HG02759 (cell line): ENCODE data around the gene SYNE3.

Experiments
- ATAC-seq: cut with Tn5 transposase; IDR thresholded peaks from one replicate; pipeline ENCODE4 v1.9.1; 2021; ENCODE audit warnings: mild to moderate bottlenecking, moderate library complexity; ENCODE audit not compliant: unreplicated experiment

Gene SYNE3

DNA sequence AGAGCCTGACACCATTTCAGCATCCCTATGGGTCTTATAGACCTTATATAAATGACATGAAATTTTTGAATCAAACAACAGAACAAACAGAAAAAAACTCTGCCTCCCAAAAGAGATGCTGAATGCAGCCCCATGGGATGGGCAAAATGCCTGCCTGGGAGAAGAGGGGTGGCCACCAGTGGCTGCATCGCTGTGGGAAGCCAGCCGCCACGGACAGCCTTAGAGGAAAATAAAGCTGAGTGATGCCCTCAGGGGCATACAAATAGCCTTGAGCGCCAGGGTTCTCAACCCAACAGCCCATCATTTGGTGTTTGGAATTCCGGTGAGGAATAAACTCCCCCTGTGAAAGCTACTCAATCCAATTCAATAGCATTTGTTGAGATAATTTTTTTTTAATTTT, 22.9 kb downstream of the SYNE3 start:
- no peak for ATAC-seq

DNA sequence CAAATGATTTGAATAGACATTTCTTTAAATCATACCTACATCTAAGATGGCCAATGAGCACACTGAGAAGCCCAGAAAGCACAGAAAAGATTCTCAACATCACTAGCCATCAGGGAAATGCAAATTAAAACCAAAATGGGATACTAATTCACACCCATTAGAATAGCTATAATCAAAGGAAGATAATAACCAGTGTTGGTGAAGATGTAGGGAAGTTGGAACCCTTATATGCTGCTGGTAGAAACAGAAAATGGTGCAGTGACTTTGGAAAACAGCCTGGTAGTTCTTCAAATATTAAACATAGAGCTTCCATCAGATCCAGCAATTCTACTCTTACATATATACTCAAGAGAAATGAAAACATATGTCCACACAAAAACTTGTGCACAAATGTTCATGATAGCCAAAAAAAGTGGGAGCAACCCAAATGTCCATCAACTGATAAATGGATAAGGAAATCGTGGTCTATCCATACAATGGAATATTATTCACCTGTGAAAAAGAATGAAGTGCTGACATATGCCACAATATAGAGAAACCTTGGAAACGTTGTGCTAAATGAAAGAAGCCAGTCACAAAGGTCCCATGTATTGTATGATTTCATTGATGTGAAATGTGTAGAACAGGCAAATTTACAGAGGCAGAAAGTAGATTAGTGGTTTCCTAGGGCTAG, 24.4 kb downstream of the SYNE3 start:
- ATAC-seq, result no peak

DNA sequence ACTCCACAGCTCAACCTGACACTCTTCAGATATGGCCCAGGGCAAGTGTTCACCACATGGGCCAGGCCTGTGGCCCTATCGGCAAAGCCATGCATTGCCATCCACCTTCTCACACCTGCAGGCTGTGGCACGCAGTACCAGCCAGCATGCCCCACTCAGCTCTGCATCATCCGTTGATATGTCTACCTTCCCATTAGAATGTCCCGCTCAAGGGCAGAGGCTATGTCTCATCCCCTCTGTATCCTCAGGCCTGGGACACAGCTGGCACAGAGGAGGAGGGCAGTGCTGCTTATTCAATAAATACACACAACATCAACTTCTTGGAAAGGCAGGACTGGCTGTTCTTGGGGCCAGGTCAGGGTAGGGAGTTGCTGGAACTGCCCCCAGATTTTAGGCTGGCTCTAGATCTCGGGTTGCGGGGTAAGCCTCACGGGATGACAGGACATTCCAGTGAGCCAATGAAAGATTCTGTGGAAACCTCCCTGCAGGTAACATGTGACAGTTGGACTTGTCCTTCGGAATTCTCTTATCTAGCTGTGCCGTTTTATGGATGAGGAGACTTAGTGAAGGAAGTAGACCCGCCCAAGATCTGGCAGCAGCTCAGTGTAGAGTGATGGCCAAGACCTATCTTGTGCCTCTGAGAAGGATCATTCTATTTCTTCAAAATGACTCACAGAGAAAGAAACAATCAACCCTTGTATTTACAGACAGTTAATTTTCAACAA, 25.6 kb downstream of the SYNE3 start:
- no peak for ATAC-seq

DNA sequence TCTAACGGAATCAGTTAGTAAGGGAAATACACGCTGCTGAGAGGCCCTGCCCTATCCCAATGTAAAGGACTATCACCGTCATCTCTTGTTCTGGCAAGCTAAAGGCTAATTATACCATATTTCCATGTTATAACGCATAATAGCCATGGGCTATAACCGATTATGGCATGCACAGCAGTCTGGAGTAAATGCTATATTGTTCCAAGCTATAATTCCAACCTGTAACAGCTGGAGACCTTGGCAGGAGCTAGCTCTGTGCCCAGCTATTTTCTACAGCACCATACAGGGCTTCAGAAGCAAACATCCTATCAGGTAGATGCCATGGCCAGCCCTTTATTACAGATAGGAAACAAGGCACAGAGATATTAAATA, 26.3 kb downstream of the SYNE3 start:
- no peak for ATAC-seq

DNA sequence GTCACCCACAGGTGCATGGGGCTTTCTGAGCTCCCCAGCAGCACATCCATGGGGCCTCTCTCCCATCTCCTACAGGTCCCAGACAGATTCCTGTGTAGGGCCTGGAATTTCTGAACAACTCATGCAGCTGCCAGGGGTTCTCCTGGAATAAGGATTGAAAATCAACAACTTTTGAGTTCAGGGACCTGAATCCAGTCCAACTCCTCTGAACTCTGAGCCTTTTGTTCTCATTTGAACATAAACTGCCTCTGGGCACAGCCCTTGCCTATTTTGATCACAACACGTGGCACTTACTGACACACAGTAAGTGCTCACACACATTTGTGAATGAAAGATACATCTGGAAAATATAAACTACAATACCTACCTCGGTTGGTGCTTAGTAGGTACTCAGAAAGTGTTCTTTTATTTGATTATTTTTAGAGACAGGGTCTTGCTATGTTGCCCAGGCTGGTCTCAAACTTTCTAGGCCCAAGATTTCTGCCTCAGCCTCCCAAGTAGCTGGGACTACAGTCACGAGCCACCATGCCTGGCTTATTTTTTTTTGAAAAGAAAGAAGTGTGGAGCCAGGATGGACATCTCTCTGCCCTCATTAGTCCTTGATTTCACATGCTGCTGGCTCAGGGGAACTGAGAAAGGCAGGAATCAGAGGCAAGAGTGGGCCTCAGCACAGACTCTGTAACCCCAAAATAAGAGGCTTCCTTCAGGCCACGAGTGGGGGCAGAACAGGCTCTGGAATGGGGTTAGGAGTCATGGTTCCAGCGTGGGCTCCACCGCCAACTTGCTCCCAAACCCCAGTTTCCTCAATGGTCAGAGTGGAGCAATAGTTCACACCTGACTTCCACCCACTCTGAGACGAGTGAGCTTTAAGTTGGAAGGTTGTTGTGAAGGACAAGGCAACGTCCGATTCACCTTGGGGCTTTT, 27.0 kb downstream of the SYNE3 start:
- ATAC-seq, result no peak

DNA sequence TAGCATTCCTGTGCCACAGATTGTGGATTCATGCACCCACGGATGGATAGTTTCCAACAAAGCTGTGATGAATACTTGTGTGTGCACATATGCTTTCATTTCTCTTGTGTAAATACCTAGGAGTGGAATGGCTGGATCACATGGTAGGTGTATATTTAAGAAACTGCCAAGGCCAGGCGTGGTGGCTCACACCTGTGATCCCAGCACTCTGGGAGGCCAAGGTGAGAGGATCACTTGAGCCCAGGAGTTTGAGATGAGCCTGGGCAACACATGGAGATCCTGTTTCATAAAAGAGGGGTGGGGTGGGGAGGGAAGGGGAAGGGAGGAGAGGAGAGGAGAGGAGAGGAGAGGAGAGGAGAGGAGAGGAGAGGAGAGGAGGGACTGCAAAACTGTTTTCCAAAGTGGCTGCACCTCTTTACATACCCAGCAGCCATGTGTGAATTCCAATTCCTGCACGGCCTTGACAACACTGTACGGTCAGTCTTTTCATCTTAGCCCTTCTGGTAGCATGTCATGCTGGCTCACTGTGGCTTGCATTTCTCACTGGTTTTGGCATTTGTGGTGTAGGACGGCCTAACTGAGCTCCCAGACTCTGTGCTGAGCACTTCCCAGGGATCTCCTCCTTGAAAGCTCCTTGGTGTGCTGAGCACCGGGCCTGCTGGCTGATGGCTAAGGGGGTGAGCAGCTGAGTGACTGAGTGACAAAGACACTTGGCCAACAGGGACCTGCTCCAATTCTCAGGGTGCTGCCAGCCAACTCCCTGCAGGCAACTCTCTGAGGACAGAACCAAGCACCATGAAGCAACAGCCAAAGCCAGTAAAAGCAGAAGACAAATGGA, 27.9 kb downstream of the SYNE3 start:
- ATAC-seq, result no peak

DNA sequence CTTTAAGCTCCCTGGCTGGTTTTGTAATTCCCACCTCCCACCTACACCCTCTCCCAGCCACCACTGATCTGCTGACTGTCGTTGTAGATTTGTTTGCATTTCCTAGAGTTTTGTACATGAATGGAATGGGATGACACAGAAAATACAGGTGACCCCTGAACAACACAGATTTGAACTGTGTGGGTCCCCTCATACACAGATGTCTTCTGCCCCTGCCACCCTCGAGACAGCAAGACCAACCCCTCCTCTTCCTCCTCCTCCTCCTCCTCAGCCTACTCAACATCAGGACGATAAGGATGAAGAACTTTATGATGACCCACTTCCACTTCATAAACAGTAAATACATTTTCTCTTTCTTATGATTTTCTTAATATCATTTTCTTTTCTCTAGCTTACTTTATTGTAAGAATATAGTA, 28.8 kb downstream of the SYNE3 start:
- no peak for ATAC-seq

DNA sequence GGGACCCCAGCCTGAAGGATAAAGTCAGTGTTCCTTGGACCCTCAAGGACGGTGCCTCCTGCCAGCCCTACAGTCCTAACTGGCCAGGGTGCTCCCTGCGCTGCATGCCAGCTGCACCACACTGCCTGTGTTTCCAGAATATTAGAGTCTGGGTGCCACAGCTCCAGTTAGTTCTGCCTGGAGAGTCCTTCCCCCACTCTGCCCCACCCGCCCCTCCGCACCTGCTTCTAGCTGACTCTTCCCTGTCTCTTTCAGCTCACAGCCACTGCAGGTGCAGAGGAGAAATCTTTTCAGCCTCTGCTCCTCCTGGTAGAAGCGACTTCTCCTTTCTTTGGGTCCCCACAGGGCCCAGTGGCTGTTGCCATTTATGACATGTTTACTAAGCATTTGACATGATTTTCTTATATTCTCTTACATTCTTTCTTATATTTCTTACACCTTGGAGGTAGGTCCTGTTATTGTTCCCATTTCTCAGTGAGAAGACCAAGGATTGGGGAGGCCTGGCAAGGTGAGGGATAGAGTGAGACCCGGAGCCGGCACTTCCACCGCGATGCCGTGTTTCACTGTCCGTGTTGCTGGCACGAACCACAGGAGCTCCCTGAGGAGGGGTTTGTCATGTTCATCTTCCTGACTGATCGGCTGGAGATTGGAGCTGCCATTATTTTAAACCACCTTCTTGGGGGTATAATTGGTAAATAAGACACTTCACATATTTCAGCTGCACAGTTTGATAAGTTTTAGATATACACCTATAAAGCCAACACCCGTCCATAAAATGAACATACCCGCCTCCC, 29.4 kb downstream of the SYNE3 start:
- no peak for ATAC-seq

DNA sequence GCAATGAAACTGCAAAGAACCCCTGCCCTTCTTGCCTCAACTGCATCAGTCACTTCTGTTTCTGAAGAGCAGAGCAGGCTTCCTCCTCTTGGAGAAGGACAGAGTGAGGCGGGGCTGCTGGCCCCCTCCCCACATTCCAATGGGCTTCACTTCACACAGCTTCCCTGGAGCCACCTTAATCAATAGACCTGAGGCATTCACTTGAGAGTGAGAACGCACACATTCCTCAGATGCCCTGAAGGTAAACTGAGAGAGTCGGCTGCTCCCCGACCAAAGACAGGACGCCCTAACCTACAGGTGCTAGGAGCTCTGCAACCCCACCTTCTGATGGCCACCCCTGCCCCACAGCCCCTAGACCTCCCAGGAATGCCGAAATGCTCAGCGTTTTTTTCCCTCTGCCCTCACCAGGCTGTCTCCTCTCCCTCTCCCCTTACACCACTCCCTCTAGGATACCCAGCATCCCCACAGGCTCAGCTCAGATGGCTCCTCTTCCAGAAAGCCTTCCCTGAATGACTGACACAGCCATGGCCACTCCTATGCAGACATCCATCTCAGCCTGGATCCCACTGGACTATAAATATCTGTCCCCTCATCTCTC, 31.1 kb downstream of the SYNE3 start:
- no peak for ATAC-seq

DNA sequence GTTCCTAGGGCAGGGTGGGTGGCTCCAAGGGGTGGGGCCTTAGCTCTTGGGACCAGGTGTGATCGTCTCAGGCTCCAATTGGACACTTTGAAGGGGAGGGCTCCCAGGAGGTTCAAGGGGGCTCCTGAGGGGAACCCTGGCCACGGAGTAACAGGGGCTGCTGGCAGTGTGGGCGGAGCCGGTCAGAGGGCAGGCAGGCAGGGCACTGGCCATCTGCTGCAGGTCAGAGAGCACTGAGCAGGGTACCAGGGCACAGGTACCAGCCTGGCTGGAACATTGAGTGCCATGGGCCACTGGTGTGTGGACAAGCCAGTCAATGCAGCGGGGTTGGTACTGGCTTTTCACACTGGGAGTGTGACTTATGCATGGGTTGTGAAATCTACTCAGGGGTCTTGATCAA, 32.2 kb downstream of the SYNE3 start:
- ATAC-seq, result no peak

DNA sequence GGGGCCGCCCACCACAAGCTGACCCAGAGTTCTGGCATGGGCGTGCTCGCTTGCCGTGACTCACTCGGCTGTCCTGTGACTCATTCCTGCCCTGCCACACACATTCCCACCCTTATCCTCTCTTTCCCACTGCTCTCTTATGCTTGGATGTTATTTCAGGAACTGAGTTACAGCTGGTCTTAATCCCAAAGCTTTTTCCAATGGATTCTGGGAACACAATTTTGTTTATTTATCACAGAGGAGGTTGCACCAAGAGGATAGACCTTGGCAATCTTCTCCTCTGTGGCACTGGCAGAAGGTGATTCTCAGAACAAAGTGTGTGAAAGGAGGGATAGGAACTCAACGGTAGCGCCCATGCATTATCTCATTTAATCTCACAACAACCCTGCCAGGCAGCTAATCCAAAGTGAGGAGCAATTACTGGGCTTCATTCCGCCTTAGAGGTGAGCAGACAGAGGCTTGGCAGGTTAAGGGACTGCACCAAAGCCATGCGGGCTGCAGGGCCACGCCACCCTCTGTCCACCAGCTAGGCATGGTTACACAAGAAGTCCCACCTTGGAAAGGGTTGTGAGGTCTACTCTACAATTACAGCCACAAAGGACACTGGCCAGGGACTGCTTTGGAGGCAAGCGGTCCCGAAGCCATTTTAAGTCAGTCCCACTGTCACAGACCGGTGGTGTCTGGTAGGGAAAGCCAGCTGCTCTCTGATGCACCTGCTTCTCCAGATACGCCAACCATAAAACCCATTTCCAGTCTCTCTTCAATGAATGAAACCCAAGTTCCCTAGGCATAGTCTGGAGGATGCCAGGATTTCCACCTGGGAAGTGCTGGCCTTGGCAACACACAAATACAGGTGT, 32.9 kb downstream of the SYNE3 start:
- no peak for ATAC-seq

DNA sequence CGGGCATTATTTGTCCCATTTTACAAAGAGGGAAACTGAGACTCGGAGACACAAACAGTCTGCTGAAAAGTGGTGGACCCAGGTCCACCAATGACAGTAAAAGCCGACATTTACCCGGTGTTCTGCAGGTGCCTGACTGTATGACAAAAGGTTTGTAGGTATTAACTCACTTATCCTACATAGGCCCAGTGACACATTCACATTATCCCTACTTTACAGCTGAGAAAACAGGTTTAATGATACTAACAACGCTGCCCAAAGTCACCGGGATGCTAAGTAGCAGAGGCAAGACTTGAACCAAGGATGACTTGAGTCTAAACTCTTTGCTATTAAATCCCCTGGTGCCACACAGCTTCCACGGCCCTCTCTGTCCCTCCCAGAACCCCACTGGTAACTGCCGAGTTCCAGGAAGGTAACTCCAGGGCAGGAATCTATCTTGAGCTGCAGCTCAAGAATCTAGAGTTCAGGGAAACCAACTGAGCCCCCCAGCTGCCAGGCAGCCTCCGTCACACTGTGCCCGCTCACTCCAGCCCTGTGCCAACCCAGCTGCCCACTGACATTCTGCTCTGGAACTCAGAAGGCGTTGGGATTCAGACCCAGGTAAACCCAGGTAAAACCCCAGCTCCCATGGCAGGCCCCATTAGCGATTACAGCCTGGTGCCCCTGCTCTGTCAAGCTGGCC, 33.7 kb downstream of the SYNE3 start:
- ATAC-seq, result no peak

DNA sequence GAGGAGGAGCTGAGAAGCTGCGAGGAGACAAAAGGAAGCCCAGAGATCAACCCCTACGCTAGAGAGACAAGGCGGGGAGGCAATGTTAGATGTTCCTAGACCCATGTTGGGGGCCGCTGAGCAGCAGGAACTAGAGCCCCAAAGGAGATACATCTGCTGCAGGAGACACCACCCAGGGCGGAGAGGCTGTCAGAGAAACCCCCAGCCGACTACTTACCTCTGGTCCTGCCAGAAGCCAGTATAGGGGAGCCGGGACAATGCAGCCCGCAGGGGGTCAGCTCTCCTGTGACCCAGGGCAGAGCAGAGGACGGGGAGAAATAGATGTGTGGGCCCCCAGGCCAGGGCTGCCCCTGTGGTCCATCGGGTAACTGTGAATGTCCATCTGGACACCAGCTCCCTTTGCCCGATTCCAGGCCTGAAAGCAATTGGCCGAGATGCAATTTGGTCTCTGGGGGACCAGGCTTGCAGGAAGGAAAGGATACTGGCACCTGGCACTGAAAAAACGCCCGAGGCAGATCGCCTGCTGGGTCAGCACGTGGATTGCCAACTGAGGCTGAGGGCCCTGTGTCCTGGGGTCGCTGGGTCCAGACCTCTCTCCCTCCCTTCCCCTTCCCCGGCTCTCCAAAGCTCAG, 34.9 kb downstream of the SYNE3 start:
- no peak for ATAC-seq

DNA sequence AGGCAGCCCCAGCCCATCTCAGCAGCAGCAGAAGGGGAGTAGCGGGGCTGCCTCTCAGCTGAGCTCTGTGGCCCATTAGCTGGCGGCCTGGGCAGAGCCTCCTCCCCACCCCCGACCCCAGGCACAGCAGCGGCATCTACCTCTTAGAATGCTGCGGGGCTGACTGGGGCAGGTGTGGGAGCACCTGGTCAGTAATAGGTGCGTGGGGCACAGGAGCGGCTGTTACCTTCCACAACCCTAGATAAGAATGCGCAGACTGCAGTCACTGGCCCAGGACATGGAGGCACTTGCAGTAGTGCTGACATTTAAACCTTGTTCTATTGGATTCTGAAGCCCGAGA, 35.6 kb downstream of the SYNE3 start:
- no peak for ATAC-seq

DNA sequence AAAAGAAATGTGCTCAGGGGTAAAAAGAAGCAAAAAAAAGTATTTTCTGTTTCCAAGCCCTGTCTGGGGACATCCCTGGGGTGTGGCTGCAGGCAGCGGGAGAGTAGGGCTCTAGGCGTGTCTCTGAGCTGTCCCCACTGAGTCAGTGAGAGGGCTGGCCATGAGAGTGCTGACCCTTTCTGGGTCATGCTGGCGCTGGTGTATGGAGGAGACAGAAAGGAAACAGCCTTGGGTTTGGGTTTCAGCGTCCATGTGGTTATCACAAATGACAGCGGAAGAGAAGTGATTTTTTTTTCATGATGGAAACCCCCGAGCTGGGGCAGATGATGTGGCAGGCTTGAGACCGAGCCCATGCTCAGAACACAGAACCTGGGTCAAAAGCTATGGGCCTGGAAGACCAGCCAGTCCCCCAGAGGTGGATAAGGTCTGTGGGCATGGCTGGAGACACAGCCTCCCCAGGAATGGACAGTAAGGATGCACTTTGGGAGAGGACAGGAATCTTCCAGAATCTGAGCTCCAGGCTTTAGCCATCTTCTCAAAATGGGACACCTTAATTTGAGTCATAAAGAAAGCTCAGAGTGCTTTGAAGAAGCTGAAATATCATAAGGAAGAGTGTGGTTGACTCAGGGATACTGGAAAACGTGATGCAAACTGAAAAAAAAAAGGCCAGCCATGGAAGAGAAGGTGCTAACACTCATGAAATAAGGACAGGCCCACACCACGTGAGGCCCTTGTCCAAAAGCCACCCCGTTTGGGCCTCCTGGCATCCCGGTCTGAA, 36.2 kb downstream of the SYNE3 start:
- ATAC-seq, result peak; percentile 70

DNA sequence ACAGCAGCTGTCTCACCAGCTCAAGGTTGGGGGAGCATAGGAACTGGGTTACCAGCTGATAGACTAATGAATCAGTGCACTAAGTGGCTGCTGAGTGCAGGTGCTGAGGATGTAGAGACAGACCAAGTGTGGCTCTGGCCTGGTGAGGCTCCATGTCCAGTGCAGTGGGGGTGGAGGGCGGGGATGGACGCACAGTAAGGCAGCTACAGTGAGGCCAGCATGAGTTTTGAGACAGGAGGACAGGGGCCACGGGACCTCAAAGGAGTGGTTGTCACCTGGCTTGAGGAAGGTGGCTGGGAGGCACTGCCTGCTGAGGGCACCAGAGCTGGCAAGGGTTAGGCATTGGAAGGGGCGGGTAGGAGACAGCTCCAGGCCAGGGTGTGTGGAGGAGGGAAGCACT, 37.0 kb downstream of the SYNE3 start:
- no peak for ATAC-seq

DNA sequence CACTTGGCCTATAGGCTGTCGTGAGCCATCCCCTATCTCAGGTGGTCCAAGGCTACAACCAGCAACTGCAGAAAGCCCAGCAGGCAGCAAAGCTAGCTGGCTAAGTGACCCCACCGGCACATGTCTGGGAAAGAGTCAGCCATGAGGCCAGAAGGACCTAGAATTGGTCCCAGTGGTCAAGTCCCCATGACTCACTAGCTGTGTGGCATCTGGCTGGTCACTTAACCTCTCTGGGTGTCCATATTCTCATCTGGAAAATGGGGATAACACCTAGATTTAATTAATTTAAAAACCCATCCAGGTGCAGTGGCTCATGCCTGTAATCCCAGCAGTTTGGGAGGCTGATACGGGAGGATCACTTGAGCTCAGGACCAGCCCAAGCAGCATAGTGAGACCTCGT, 37.6 kb downstream of the SYNE3 start:
- ATAC-seq, result no peak
